Smooth muscle cell (in vitro differentiated cells): ENCODE data around the gene ASPHD1. TPM values are rescaled to one million over a fixed set of nuclear protein-coding genes. Genes with fewer than 3 reads are reported as not detected.

Source experiments
- DNase-seq: peaks from one replicate; lab custom pipeline; 2025; ENCODE audit not compliant: unreplicated experiment; lab: John Stamatoyannopoulos, UW
- H2AFZ ChIP-seq: fragments of 200-600 bp; sonication (generic); 2 replicates; pipeline ENCODE4 v1.6.0; 2016; ENCODE audit warnings: antibody characterized with exemption, low read depth, mild to moderate bottlenecking
- H3F3A ChIP-seq: fragments of 200-600 bp; sonication (generic); 2 replicates; pipeline ENCODE4 v1.6.0; 2017; ENCODE audit warnings: antibody characterized with exemption, low read depth
- H3K27ac ChIP-seq: fragments of 200-600 bp; sonication (generic); 2 replicates; pipeline ENCODE4 v1.5.1; 2016; ENCODE audit warnings: low read depth, mild to moderate bottlenecking
- H3K27me3 ChIP-seq: fragments of 200-600 bp; sonication (generic); 2 replicates; pipeline ENCODE4 v1.6.1; 2016; ENCODE audit warnings: low read depth, mild to moderate bottlenecking
- H3K36me3 ChIP-seq: fragments of 200-600 bp; sonication (generic); 2 replicates; pipeline ENCODE4 v1.5.1; 2016; ENCODE audit warnings: low read depth
- H3K4me1 ChIP-seq: fragments of 200-600 bp; sonication (generic); 2 replicates; pipeline ENCODE4 v1.5.1; 2016; ENCODE audit warnings: low read depth
- H3K4me2 ChIP-seq: fragments of 200-600 bp; sonication (generic); 2 replicates; pipeline ENCODE4 v1.6.0; 2016; ENCODE audit warnings: mild to moderate bottlenecking
- H3K4me3 ChIP-seq: fragments of 200-600 bp; sonication (generic); 2 replicates; pipeline ENCODE4 v1.5.1; 2016; ENCODE audit warnings: mild to moderate bottlenecking
- H3K79me2 ChIP-seq: fragments of 200-600 bp; sonication (generic); 2 replicates; pipeline ENCODE4 v1.6.0; 2016; ENCODE audit warnings: low read depth, mild to moderate bottlenecking
- H3K9ac ChIP-seq: fragments of 200-600 bp; sonication (generic); 2 replicates; pipeline ENCODE4 v1.6.0; 2016; ENCODE audit warnings: low read depth
- H3K9me3 ChIP-seq: fragments of 200-600 bp; sonication (generic); replicated peaks from 2 replicates; pipeline ENCODE4 v1.5.1; 2016; ENCODE audit warnings: low read depth
- H4K20me1 ChIP-seq: fragments of 200-600 bp; sonication (generic); 2 replicates; pipeline ENCODE4 v1.6.0; 2016; ENCODE audit warnings: low read depth
- CTCF ChIP-seq: fragments of 200-600 bp; sonication (generic); IDR thresholded peaks from 2 replicates; pipeline ENCODE4 v1.5.1; 2017; ENCODE audit warnings: borderline replicate concordance, mild to moderate bottlenecking, antibody characterized with exemption; ENCODE audit not compliant: insufficient read depth, poor library complexity, severe bottlenecking
- WGBS: methylation state at CpG from one replicate; pipeline ENCODE4 v1.1.7; 2016; ENCODE audit warnings: low lambda C conversion rate; 5-methylcytosine and 5-hydroxymethylcytosine counted together
- polyA plus RNA-seq: library from polyadenylated mRNA; unstranded; fragments of >200 nt; fragmentation: Nextera tagmentation; extraction: Ambion mirVana; gene quantifications from 2 replicates; pipeline ENCODE4 v1.2.1, GENCODE V29; 2016
- total RNA-seq: library from RNA; depleted of rRNA; stranded (reverse); fragments of >200 nt; gene quantifications from 2 replicates; pipeline ENCODE4 v1.2.3, GENCODE V29; 2014

ASPHD1 gene
- total and polyA plus RNA-seq, 2 experiments from 2014 or later: 4.1 to 28.8 TPM

GRCh38 chr16:29891525-29892457 is 8.5 kb upstream of the ASPHD1 start:
- no peak overlapping the region for H3K27ac ChIP-seq
- H3K36me3 ChIP-seq: no peaks in the 10 kb centered on the region
- no peak overlapping the region for H2AFZ ChIP-seq
- H3K4me3 ChIP-seq: no peak overlapping the region
- no peak overlapping the region for H3K4me2 ChIP-seq
- no peak for DNase-seq
- H3K4me1 ChIP-seq: no peaks in the 10 kb centered on the region
- H3F3A ChIP-seq: no peaks in the 10 kb centered on the region
- no peaks in the 10 kb centered on the region for H3K27me3 ChIP-seq
- no peak overlapping the region for H3K9ac ChIP-seq
- H4K20me1 ChIP-seq: no peaks in the 10 kb centered on the region
- no peaks in the 10 kb centered on the region for H3K79me2 ChIP-seq
- TF ChIP-seq CTCF: no peak
- WGBS: 91% methylated on average over 10 of the region's 10 CpGs
- no peaks in the 10 kb centered on the region for H3K9me3 ChIP-seq

GRCh38 chr16:29892458-29892813 is 7.9 kb upstream of the ASPHD1 start:
- no peaks in the 10 kb centered on the region for H3K79me2 ChIP-seq
- H3K4me3 ChIP-seq: no peak overlapping the region
- 97% methylated on average over 6 of the region's 6 CpGs for WGBS
- H3K36me3 ChIP-seq: no peaks in the 10 kb centered on the region
- no peak overlapping the region for H2AFZ ChIP-seq
- H3K27me3 ChIP-seq: no peaks in the 10 kb centered on the region
- H3K27ac ChIP-seq: no peak overlapping the region
- H3K9ac ChIP-seq: no peak overlapping the region
- H3K4me1 ChIP-seq: no peaks in the 10 kb centered on the region
- no peak overlapping the region for H3K4me2 ChIP-seq
- no peaks in the 10 kb centered on the region for H3K9me3 ChIP-seq
- H3F3A ChIP-seq: no peaks in the 10 kb centered on the region
- no peaks in the 10 kb centered on the region for H4K20me1 ChIP-seq
- no peak for DNase-seq
- no peak for TF ChIP-seq CTCF

GRCh38 chr16:29893553-29893952 is 6.7 kb upstream of the ASPHD1 start:
- Histone ChIP-seq H3K4me3 (no peak overlapping the region), H3K27ac (no peak overlapping the region), H4K20me1 (no peaks in the 10 kb centered on the region), H3K4me2 (no peak overlapping the region), H3K36me3 (no peaks in the 10 kb centered on the region), H3K9ac (no peak overlapping the region), H3K79me2 (no peaks in the 10 kb centered on the region), H3K4me1 (no peaks in the 10 kb centered on the region), H3F3A (no peaks in the 10 kb centered on the region), H2AFZ (no peak overlapping the region), H3K9me3 (no peaks in the 10 kb centered on the region), H3K27me3 (no peaks in the 10 kb centered on the region)
- 96% methylated on average over 3 of the region's 3 CpGs for WGBS
- TF ChIP-seq CTCF: no peak
- DNase-seq: no peak

GRCh38 chr16:29894352-29894751 is 5.9 kb upstream of the ASPHD1 start:
- Histone ChIP-seq H3K4me2 (no peak overlapping the region), H3K4me1 (no peaks in the 10 kb centered on the region), H3K9me3 (no peaks in the 10 kb centered on the region), H3F3A (no peaks in the 10 kb centered on the region), H3K4me3 (no peak overlapping the region), H3K79me2 (no peaks in the 10 kb centered on the region), H3K9ac (no peak overlapping the region), H3K36me3 (no peaks in the 10 kb centered on the region), H2AFZ (no peak overlapping the region), H4K20me1 (no peaks in the 10 kb centered on the region), H3K27ac (no peak overlapping the region), H3K27me3 (no peaks in the 10 kb centered on the region)
- WGBS: 90% methylated on average over 3 of the region's 4 CpGs
- TF ChIP-seq CTCF: no peak
- DNase-seq: no peak
